ENCODE data around the gene BLOC1S6.
A peak's percentile ranks its signal among the peaks of the same experiment; 100 is the strongest.

The BLOC1S6 gene

GRCh38 chr15:45630917-45631691, 43.9 kb downstream of the BLOC1S6 start:
- no peak for DNase-seq (ENCODE audit: insufficient read length)
- FAIRE-seq, result no peak
- TF ChIP-seq POLR2A (IDR thresholded peaks at IDR 0.05; ENCODE audit: low read depth, low read length) (no peak), POLR2AphosphoS5 (IDR thresholded peaks at IDR 0.05; ENCODE audit: low read depth, low read length) (no peak), TAF1 (IDR thresholded peaks at IDR 0.05; ENCODE audit: borderline replicate concordance, low read depth, low read length) (no peak)

GRCh38 chr15:45631776-45632175, 44.6 kb downstream of the BLOC1S6 start:
- FAIRE-seq (peak; percentile 65), DNase-seq (ENCODE audit: insufficient read length) (no peak)
- TF ChIP-seq POLR2AphosphoS5 (IDR thresholded peaks at IDR 0.05; ENCODE audit: low read depth, low read length), result no peak
- TF ChIP-seq TAF1 (IDR thresholded peaks at IDR 0.05; ENCODE audit: borderline replicate concordance, low read depth, low read length), result no peak
- no peak for TF ChIP-seq POLR2A (IDR thresholded peaks at IDR 0.05; ENCODE audit: low read depth, low read length)

GRCh38 chr15:45634432-45635190, 47.4 kb downstream of the BLOC1S6 start, which contains the start of gene SQOR:
Gene SQOR (plus strand): TSS chr15:45635029. CDS start chr15:45658924, 23,895 bp downstream.
- TF ChIP-seq POLR2A (IDR thresholded peaks at IDR 0.05; ENCODE audit: low read depth, low read length) (peak; percentile 66; the same call in 1 of the 2 replicates), TAF1 (IDR thresholded peaks at IDR 0.05; ENCODE audit: borderline replicate concordance, low read depth, low read length) (peak; percentile 49; the same call in 1 of the 2 replicates), POLR2AphosphoS5 (IDR thresholded peaks at IDR 0.05; ENCODE audit: low read depth, low read length) (peak; percentile 32; the same call in 1 of the 2 replicates)
- peak; percentile 95 for FAIRE-seq
- peak; percentile 58 for DNase-seq (ENCODE audit: insufficient read length)

- no peak for TF ChIP-seq POLR2A (IDR thresholded peaks at IDR 0.05; ENCODE audit: low read depth, low read length)
- no peak for TF ChIP-seq POLR2AphosphoS5 (IDR thresholded peaks at IDR 0.05; ENCODE audit: low read depth, low read length)
- no peak for TF ChIP-seq TAF1 (IDR thresholded peaks at IDR 0.05; ENCODE audit: borderline replicate concordance, low read depth, low read length)
Observed at GRCh38 chr15:45635191-45635638, 48.0 kb downstream of the BLOC1S6 start.

GRCh38 chr15:45635763-45636292, 48.6 kb downstream of the BLOC1S6 start:
- TF ChIP-seq TAF1 (IDR thresholded peaks at IDR 0.05; ENCODE audit: borderline replicate concordance, low read depth, low read length) (no peak), POLR2AphosphoS5 (IDR thresholded peaks at IDR 0.05; ENCODE audit: low read depth, low read length) (no peak), POLR2A (IDR thresholded peaks at IDR 0.05; ENCODE audit: low read depth, low read length) (no peak)
- DNase-seq (ENCODE audit: insufficient read length) (no peak), FAIRE-seq (no peak)

More at GRCh38 chr15:45635191-45635638, 48.0 kb downstream of the BLOC1S6 start:
- FAIRE-seq, result peak; percentile 70
- DNase-seq (ENCODE audit: insufficient read length), result peak; percentile 33

- FAIRE-seq, result no peak
Observed at GRCh38 chr15:45637141-45637540, 50.0 kb downstream of the BLOC1S6 start.

GRCh38 chr15:45637552-45638033, 50.4 kb downstream of the BLOC1S6 start:
- FAIRE-seq (peak; percentile 95), DNase-seq (ENCODE audit: insufficient read length) (peak; percentile 40)
- TF ChIP-seq POLR2AphosphoS5 (IDR thresholded peaks at IDR 0.05; ENCODE audit: low read depth, low read length) (no peak), TAF1 (IDR thresholded peaks at IDR 0.05; ENCODE audit: borderline replicate concordance, low read depth, low read length) (0 out of 2 replicates have a peak, but pooled peaks have one; percentile 69), POLR2A (IDR thresholded peaks at IDR 0.05; ENCODE audit: low read depth, low read length) (no peak; the same call in 1 of the 2 replicates)

More at GRCh38 chr15:45637141-45637540, 50.0 kb downstream of the BLOC1S6 start:
- DNase-seq (ENCODE audit: insufficient read length), result no peak
- TF ChIP-seq POLR2A (IDR thresholded peaks at IDR 0.05; ENCODE audit: low read depth, low read length), result no peak

- DNase-seq (ENCODE audit: insufficient read length) (no peak), FAIRE-seq (no peak)
Observed at GRCh38 chr15:45640616-45641015, 53.4 kb downstream of the BLOC1S6 start.

GRCh38 chr15:45641374-45641781, 54.2 kb downstream of the BLOC1S6 start:
- DNase-seq (ENCODE audit: insufficient read length) (no peak), FAIRE-seq (no peak)
- TF ChIP-seq TAF1 (IDR thresholded peaks at IDR 0.05; ENCODE audit: borderline replicate concordance, low read depth, low read length), result no peak
- TF ChIP-seq POLR2A (IDR thresholded peaks at IDR 0.05; ENCODE audit: low read depth, low read length), result no peak
- no peak for TF ChIP-seq POLR2AphosphoS5 (IDR thresholded peaks at IDR 0.05; ENCODE audit: low read depth, low read length)

More at GRCh38 chr15:45640616-45641015, 53.4 kb downstream of the BLOC1S6 start:
- TF ChIP-seq POLR2A (IDR thresholded peaks at IDR 0.05; ENCODE audit: low read depth, low read length) (no peak), POLR2AphosphoS5 (IDR thresholded peaks at IDR 0.05; ENCODE audit: low read depth, low read length) (no peak), TAF1 (IDR thresholded peaks at IDR 0.05; ENCODE audit: borderline replicate concordance, low read depth, low read length) (no peak)

GRCh38 chr15:45641999-45642932, 55.1 kb downstream of the BLOC1S6 start:
- DNase-seq (ENCODE audit: insufficient read length) (no peak), FAIRE-seq (no peak)
- TF ChIP-seq POLR2A (IDR thresholded peaks at IDR 0.05; ENCODE audit: low read depth, low read length), result no peak
- TF ChIP-seq POLR2AphosphoS5 (IDR thresholded peaks at IDR 0.05; ENCODE audit: low read depth, low read length), result no peak
- TF ChIP-seq TAF1 (IDR thresholded peaks at IDR 0.05; ENCODE audit: borderline replicate concordance, low read depth, low read length), result no peak
